Measurements from ENCODE around the gene MYOCD. TPM values are rescaled to one million over a fixed set of nuclear protein-coding genes. Genes with fewer than 3 reads are reported as not detected.

The MYOCD gene
- total and polyA plus RNA-seq, 2 donors = 0.05 to 0.80 TPM

DNA sequence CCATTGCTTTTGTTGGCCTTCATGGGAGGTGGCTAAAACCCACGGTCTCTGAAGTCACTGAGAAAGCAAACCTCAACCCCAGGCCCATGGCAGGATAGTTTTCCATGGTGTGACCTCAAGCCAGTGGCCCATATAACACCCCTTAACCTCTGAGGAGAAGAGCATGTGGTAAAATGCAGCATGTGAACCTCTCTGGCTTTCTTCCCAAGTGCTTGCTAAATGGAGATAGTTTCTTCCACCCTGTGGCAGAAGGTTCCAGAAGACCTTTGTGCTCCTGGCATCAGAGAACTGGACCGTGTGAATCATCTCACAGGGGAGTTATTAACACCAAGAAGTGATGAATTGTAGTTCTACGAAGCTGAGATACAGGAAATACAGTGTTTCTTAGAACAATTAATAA lies 47.3 kb downstream of the MYOCD start:
- 79% methylated on average over 3 of the region's 3 CpGs for WGBS
- Histone ChIP-seq H3K4me3 (ENCODE audit: low read length in 2 of 2) (no peak overlapping the region), H3K27ac (ENCODE audit: low read depth in 1 of 2, low read length in 1 of 2) (no peak overlapping the region), H3K27me3 (ENCODE audit: control insufficient read depth in 2 of 2, insufficient read depth in 1 of 2, low read length in 1 of 2) (no peaks in the 10 kb centered on the region), H3K4me1 (ENCODE audit: control insufficient read depth in 2 of 2, insufficient read depth in 2 of 2, low read length in 2 of 2) (no peaks in the 10 kb centered on the region), H3K36me3 (ENCODE audit: control insufficient read depth in 2 of 2, insufficient read depth in 2 of 2, low read length in 1 of 2) (no peaks in the 10 kb centered on the region), H3K9me3 (ENCODE audit: control insufficient read depth in 2 of 2, insufficient read depth in 1 of 2, low read length in 1 of 2) (no peaks in the 10 kb centered on the region)
- DNase-seq (ENCODE audit: low read depth in 6 of 9, low spot score in 9 of 9) = no peak

DNA sequence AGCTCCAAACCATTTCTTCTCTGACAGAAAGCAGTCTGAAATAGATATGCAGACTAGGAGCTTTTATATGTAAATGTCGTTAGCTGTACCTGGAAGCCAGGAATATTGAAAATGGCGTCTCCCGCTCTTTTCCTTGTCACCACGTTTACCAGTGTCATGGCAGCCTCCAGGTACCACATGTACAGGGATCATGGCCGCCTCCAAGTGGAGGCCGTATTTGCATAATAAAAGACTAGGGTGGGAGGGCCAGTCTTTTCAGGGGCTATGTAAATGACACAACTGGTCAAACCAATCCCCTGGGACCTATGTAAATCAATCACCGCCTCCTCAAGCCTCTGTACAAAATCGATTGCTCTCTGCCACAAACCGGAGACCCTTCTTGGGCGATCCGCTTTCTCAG lies 54.3 kb downstream of the MYOCD start:
- DNase-seq (ENCODE audit: low read depth in 6 of 9, low spot score in 9 of 9) = no peak

DNA sequence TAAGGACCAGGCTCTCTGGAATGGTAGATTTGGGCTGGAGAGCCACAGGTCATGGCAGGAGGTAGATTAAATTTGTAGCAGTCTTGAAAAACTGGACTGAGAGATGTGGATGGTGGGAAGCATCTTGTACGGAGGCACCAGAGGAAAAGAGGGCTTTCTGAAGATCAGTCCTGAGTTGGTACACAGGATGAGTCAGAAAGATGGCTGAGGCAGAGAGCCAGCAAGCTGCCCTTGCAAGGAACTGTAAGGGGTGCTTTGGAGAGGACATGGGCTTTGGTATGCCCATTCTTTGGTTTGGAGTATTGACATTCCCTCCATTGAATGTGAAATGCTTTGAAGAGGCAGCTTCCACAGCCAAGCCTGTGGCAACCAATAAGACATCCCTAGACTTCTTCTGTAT lies 55.9 kb downstream of the MYOCD start:
- 95% methylated on average over 1 of the region's 1 CpG for WGBS
- H3K4me3 ChIP-seq (ENCODE audit: low read length in 2 of 2) = no peak overlapping the region
- H3K9me3 ChIP-seq (ENCODE audit: control insufficient read depth in 2 of 2, insufficient read depth in 1 of 2, low read length in 1 of 2) = no peaks in the 10 kb centered on the region
- no peaks in the 10 kb centered on the region for H3K27me3 ChIP-seq (ENCODE audit: control insufficient read depth in 2 of 2, insufficient read depth in 1 of 2, low read length in 1 of 2)
- no peak overlapping the region for H3K27ac ChIP-seq (ENCODE audit: low read depth in 1 of 2, low read length in 1 of 2)
- no peak for DNase-seq (ENCODE audit: low read depth in 6 of 9, low spot score in 9 of 9)
- H3K36me3 ChIP-seq (ENCODE audit: control insufficient read depth in 2 of 2, insufficient read depth in 2 of 2, low read length in 1 of 2) = no peaks in the 10 kb centered on the region
- H3K4me1 ChIP-seq (ENCODE audit: control insufficient read depth in 2 of 2, insufficient read depth in 2 of 2, low read length in 2 of 2) = no peaks in the 10 kb centered on the region

More for the DNA sequence above, 54.3 kb downstream of the MYOCD start:
- WGBS = 97% methylated on average over 11 of the region's 11 CpGs
- Histone ChIP-seq H3K27me3 (ENCODE audit: control insufficient read depth in 2 of 2, insufficient read depth in 1 of 2, low read length in 1 of 2) (no peaks in the 10 kb centered on the region), H3K36me3 (ENCODE audit: control insufficient read depth in 2 of 2, insufficient read depth in 2 of 2, low read length in 1 of 2) (no peaks in the 10 kb centered on the region), H3K27ac (ENCODE audit: low read depth in 1 of 2, low read length in 1 of 2) (no peak overlapping the region), H3K4me1 (ENCODE audit: control insufficient read depth in 2 of 2, insufficient read depth in 2 of 2, low read length in 2 of 2) (no peaks in the 10 kb centered on the region), H3K9me3 (ENCODE audit: control insufficient read depth in 2 of 2, insufficient read depth in 1 of 2, low read length in 1 of 2) (no peaks in the 10 kb centered on the region), H3K4me3 (ENCODE audit: low read length in 2 of 2) (no peak overlapping the region)

DNA sequence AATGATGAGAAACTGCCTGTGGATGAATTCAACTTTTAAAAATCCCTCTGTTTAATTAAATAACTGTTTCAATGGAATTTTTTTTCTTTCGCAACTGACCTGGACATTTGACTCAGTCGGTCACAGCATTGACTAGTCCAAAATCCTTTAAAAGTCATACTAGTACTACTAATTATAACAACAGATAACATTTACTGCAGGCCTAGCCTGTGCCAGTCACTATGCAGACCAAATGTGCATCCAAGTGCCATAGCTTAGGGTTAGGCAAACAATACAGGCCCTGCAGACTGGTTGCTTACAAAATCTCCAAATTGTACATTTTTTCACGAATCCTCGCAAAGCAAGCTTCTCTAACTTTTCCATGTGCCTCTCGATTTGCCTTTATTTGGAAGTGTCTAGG lies 56.6 kb downstream of the MYOCD start:
- H3K27me3 ChIP-seq (ENCODE audit: control insufficient read depth in 2 of 2, insufficient read depth in 1 of 2, low read length in 1 of 2) = no peaks in the 10 kb centered on the region
- H3K27ac ChIP-seq (ENCODE audit: low read depth in 1 of 2, low read length in 1 of 2) = no peak overlapping the region
- H3K4me1 ChIP-seq (ENCODE audit: control insufficient read depth in 2 of 2, insufficient read depth in 2 of 2, low read length in 2 of 2) = no peaks in the 10 kb centered on the region
- no peaks in the 10 kb centered on the region for H3K36me3 ChIP-seq (ENCODE audit: control insufficient read depth in 2 of 2, insufficient read depth in 2 of 2, low read length in 1 of 2)
- 96% methylated on average over 5 of the region's 5 CpGs for WGBS
- no peak for DNase-seq (ENCODE audit: low read depth in 6 of 9, low spot score in 9 of 9)
- no peaks in the 10 kb centered on the region for H3K9me3 ChIP-seq (ENCODE audit: control insufficient read depth in 2 of 2, insufficient read depth in 1 of 2, low read length in 1 of 2)
- H3K4me3 ChIP-seq (ENCODE audit: low read length in 2 of 2) = no peak overlapping the region

DNA sequence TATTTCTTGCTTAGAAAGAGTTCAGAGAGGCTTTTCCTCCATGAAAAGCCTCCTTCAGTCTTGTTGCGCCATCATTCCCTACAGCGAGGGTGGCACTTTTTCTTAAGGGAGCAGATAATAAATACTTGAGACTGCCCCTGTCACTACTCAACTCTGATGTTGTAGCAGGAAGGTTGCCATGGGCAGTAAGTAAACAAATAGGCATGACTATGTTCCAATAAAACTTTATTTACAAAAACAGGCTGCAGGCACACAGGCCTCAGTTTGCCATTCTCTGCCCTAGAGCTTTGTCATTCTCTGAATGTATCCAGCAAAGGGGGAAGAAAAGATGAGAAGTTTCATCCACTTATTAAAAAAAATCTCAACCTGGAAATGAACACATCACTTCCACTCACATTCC lies 60.4 kb downstream of the MYOCD start:
- Histone ChIP-seq H3K4me1 (ENCODE audit: control insufficient read depth in 2 of 2, insufficient read depth in 2 of 2, low read length in 2 of 2) (no peaks in the 10 kb centered on the region), H3K9me3 (ENCODE audit: control insufficient read depth in 2 of 2, insufficient read depth in 1 of 2, low read length in 1 of 2) (no peaks in the 10 kb centered on the region), H3K36me3 (ENCODE audit: control insufficient read depth in 2 of 2, insufficient read depth in 2 of 2, low read length in 1 of 2) (no peaks in the 10 kb centered on the region), H3K4me3 (ENCODE audit: low read length in 2 of 2) (no peak overlapping the region), H3K27ac (ENCODE audit: low read depth in 1 of 2, low read length in 1 of 2) (no peak overlapping the region), H3K27me3 (ENCODE audit: control insufficient read depth in 2 of 2, insufficient read depth in 1 of 2, low read length in 1 of 2) (no peaks in the 10 kb centered on the region)
- DNase-seq (ENCODE audit: low read depth in 6 of 9, low spot score in 9 of 9) = no peak
- WGBS = 89% methylated on average over 2 of the region's 2 CpGs

DNA sequence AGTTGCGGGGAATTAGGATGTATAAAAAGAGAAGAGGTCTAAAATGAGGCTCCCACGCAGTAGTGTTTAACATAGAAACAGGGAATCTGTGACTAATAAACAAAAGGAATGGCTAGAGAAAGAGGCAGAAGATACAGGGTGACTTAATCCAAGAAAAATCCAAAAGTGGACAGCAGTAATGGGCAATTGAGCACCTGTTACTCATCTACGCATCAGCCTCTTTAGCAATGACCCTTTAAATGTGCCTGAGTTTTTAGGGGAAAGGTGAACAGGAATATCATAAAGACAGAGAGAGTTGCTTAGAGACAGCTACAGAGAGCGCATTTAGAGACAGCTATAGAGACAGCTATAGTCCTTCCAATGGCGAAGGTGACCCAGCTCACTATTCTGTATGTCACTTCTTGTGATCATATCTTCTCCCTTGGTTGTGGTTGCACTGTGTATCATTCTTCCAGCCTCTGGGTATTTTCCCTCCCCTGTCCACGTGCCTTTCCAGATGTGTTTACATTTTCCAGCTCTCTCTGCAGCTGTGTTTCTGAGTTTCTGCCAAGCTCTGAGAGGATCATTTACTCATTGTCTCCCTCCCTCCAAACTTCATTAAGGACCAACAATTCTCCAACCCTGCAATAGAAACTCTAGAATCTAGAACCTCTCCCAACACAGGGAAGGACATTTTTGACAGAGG lies 61.5 kb downstream of the MYOCD start:
- Histone ChIP-seq H3K4me1 (ENCODE audit: control insufficient read depth in 2 of 2, insufficient read depth in 2 of 2, low read length in 2 of 2) (no peaks in the 10 kb centered on the region), H3K27me3 (ENCODE audit: control insufficient read depth in 2 of 2, insufficient read depth in 1 of 2, low read length in 1 of 2) (no peaks in the 10 kb centered on the region), H3K27ac (ENCODE audit: low read depth in 1 of 2, low read length in 1 of 2) (no peak overlapping the region), H3K36me3 (ENCODE audit: control insufficient read depth in 2 of 2, insufficient read depth in 2 of 2, low read length in 1 of 2) (no peaks in the 10 kb centered on the region), H3K4me3 (ENCODE audit: low read length in 2 of 2) (no peak overlapping the region), H3K9me3 (ENCODE audit: control insufficient read depth in 2 of 2, insufficient read depth in 1 of 2, low read length in 1 of 2) (no peaks in the 10 kb centered on the region)
- DNase-seq (ENCODE audit: low read depth in 6 of 9, low spot score in 9 of 9) = no peak
- 85% methylated on average over 6 of the region's 6 CpGs for WGBS

DNA sequence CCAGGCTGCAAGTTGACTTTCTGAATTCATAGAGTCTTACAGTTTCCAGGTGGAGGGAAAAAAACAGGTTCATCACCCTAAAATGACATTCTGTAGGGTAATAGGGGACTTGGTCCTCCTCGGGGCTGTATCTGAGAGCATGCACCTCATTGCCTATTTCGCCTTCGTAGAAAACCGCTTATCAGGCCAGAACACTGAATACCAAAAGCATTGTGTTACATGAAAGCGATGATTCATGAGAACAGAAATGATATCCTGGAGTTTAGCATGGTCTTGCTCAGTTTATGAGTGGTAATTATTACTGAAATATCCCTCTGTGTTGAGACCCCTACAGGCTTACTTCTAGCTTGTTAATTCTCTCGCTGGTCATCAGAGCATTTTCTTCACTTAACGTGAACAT lies 62.2 kb downstream of the MYOCD start:
- Histone ChIP-seq H3K27ac (ENCODE audit: low read depth in 1 of 2, low read length in 1 of 2) (no peak overlapping the region), H3K9me3 (ENCODE audit: control insufficient read depth in 2 of 2, insufficient read depth in 1 of 2, low read length in 1 of 2) (no peaks in the 10 kb centered on the region), H3K36me3 (ENCODE audit: control insufficient read depth in 2 of 2, insufficient read depth in 2 of 2, low read length in 1 of 2) (no peaks in the 10 kb centered on the region), H3K27me3 (ENCODE audit: control insufficient read depth in 2 of 2, insufficient read depth in 1 of 2, low read length in 1 of 2) (no peaks in the 10 kb centered on the region), H3K4me1 (ENCODE audit: control insufficient read depth in 2 of 2, insufficient read depth in 2 of 2, low read length in 2 of 2) (no peaks in the 10 kb centered on the region), H3K4me3 (ENCODE audit: low read length in 2 of 2) (no peak overlapping the region)
- no peak for DNase-seq (ENCODE audit: low read depth in 6 of 9, low spot score in 9 of 9)
- WGBS = 91% methylated on average over 7 of the region's 7 CpGs

DNA sequence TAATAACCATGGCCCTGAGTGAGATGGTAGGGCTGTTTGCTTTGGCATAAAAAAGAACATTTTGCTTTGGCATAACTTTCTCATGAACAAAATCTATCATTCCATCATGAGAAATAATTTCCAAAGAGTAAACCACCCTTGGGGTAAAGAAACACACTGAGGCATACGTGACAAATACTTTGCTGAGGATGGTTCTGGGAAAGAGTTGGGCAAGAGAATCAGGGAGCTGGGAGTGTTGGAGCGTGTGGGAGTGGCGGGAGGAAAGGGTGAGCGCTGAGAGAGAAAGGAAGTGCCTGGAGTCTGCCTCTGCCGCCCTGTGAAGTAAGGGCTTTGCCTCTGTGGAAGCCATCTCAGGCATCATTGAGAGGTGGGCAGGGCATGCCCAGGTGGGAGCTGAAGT lies 63.4 kb downstream of the MYOCD start:
- H3K27ac ChIP-seq (ENCODE audit: low read depth in 1 of 2, low read length in 1 of 2) = no peak overlapping the region
- H3K36me3 ChIP-seq (ENCODE audit: control insufficient read depth in 2 of 2, insufficient read depth in 2 of 2, low read length in 1 of 2) = no peaks in the 10 kb centered on the region
- H3K27me3 ChIP-seq (ENCODE audit: control insufficient read depth in 2 of 2, insufficient read depth in 1 of 2, low read length in 1 of 2) = no peaks in the 10 kb centered on the region
- no peak overlapping the region for H3K4me3 ChIP-seq (ENCODE audit: low read length in 2 of 2)
- no peaks in the 10 kb centered on the region for H3K9me3 ChIP-seq (ENCODE audit: control insufficient read depth in 2 of 2, insufficient read depth in 1 of 2, low read length in 1 of 2)
- H3K4me1 ChIP-seq (ENCODE audit: control insufficient read depth in 2 of 2, insufficient read depth in 2 of 2, low read length in 2 of 2) = no peaks in the 10 kb centered on the region
- 87% methylated on average over 5 of the region's 5 CpGs for WGBS
- DNase-seq (ENCODE audit: low read depth in 6 of 9, low spot score in 9 of 9) = no peak

DNA sequence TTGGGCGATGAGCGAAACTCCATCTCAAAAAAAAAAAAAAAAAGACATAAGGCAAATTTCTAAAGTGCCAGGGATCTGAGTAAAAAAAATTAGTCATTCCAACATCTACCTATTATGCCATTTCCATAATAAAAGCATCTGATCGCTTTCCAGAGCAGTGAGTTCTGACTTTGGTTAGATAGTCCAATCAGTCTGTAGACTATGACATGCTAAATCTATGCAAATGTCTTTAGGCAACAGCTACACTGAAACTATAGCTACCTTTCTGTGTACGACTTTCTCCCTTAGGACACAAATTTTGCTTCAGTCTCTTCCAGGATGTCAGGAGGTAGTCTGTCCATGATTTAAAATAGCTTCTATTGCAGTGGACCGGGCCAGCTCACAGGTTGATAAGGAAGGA lies 64.7 kb downstream of the MYOCD start:
- no peak overlapping the region for H3K27ac ChIP-seq (ENCODE audit: low read depth in 1 of 2, low read length in 1 of 2)
- no peak for DNase-seq (ENCODE audit: low read depth in 6 of 9, low spot score in 9 of 9)
- no peaks in the 10 kb centered on the region for H3K36me3 ChIP-seq (ENCODE audit: control insufficient read depth in 2 of 2, insufficient read depth in 2 of 2, low read length in 1 of 2)

More for the DNA sequence above, 64.7 kb downstream of the MYOCD start:
- 94% methylated on average over 5 of the region's 5 CpGs for WGBS
- Histone ChIP-seq H3K4me1 (ENCODE audit: control insufficient read depth in 2 of 2, insufficient read depth in 2 of 2, low read length in 2 of 2) (no peaks in the 10 kb centered on the region), H3K9me3 (ENCODE audit: control insufficient read depth in 2 of 2, insufficient read depth in 1 of 2, low read length in 1 of 2) (no peaks in the 10 kb centered on the region), H3K27me3 (ENCODE audit: control insufficient read depth in 2 of 2, insufficient read depth in 1 of 2, low read length in 1 of 2) (no peaks in the 10 kb centered on the region), H3K4me3 (ENCODE audit: low read length in 2 of 2) (no peak overlapping the region)

All from thymus (tissue), 11 donors.